ENCODE results near the gene IFT43.
"Not testable (repeated sequence)": the region's sequence is repeated elsewhere in the genome, so short reads cannot be mapped to it uniquely, and the experiment has no call there.

The IFT43 gene

GRCh38 chr14:75981426-75982265 lies 3.9 kb upstream of the IFT43 start, which contains the start of gene TGFB3:
Gene TGFB3, minus strand, starts transcription at chr14:75981995. Its CDS starts 1,102 bp downstream, at chr14:75980893.
- DNase-seq = peak; percentile 73

GRCh38 chr14:75982266-75983018 lies 3.1 kb upstream of the IFT43 start:
- DNase-seq = peak; percentile 85

GRCh38 chr14:75983019-75983358 lies 2.6 kb upstream of the IFT43 start:
- no peak for DNase-seq

GRCh38 chr14:75984674-75985073 lies 889 bp upstream of the IFT43 start:
- no peak for DNase-seq

GRCh38 chr14:75986439-75986765 lies 839 bp downstream of the IFT43 start:
- DNase-seq = no peak

- no peak for DNase-seq
Measured at GRCh38 chr14:75987201-75987970, 1.8 kb downstream of the IFT43 start.

- no peak for DNase-seq
Measured at GRCh38 chr14:75989134-75989533, 3.6 kb downstream of the IFT43 start.

GRCh38 chr14:75990297-75990696 lies 4.7 kb downstream of the IFT43 start:
- no peak for DNase-seq

- DNase-seq = no peak
Measured at GRCh38 chr14:75991753-75992152, 6.2 kb downstream of the IFT43 start.

- DNase-seq = no peak
Measured at GRCh38 chr14:75993567-75994041, 8.0 kb downstream of the IFT43 start.

GRCh38 chr14:75995372-75996041 lies 9.9 kb downstream of the IFT43 start:
- DNase-seq = no peak

- DNase-seq = no peak
Measured at GRCh38 chr14:75996488-75996887, 10.9 kb downstream of the IFT43 start.

GRCh38 chr14:75999511-76000190 lies 14.1 kb downstream of the IFT43 start:
- no peak for DNase-seq

GRCh38 chr14:76002383-76002782 lies 16.8 kb downstream of the IFT43 start:
- DNase-seq = no peak

- DNase-seq = no peak
Measured at GRCh38 chr14:76006253-76006652, 20.7 kb downstream of the IFT43 start.

GRCh38 chr14:76007379-76007778 lies 21.8 kb downstream of the IFT43 start:
- no peak for DNase-seq

- DNase-seq = no peak
Measured at GRCh38 chr14:76007852-76008251, 22.3 kb downstream of the IFT43 start.

- DNase-seq = not testable (repeated sequence)
Measured at GRCh38 chr14:76009627-76010026, 24.1 kb downstream of the IFT43 start.

GRCh38 chr14:76011930-76012329 lies 26.4 kb downstream of the IFT43 start:
- DNase-seq = no peak

- no peak for DNase-seq
Measured at GRCh38 chr14:76012354-76012753, 26.8 kb downstream of the IFT43 start.

GRCh38 chr14:76015191-76015590 lies 29.6 kb downstream of the IFT43 start:
- no peak for DNase-seq

- DNase-seq = no peak
Measured at GRCh38 chr14:76015668-76016067, 30.1 kb downstream of the IFT43 start.
